Measurements from ENCODE around the gene B3GNT7.

- no peak for TF ChIP-seq CEBPB (IDR thresholded peaks at IDR 0.05)
- no peak for TF ChIP-seq EGR1 (IDR thresholded peaks at IDR 0.05)
- TF ChIP-seq TCF12 (IDR thresholded peaks at IDR 0.05; ENCODE audit: low read depth): no peak
- no peak for TF ChIP-seq YY1 (IDR thresholded peaks at IDR 0.05; ENCODE audit: low read depth)
- TF ChIP-seq TEAD4 (IDR thresholded peaks at IDR 0.05): no peak
- no peak for TF ChIP-seq USF1 (IDR thresholded peaks at IDR 0.05)
- TF ChIP-seq NFIC (IDR thresholded peaks at IDR 0.05): no peak
- no peak for TF ChIP-seq CREB1 (IDR thresholded peaks at IDR 0.05; ENCODE audit: low read depth)
- TF ChIP-seq FOXM1 (IDR thresholded peaks at IDR 0.05; ENCODE audit: borderline replicate concordance, low read depth): no peak
- no peak for TF ChIP-seq ZBTB7A (IDR thresholded peaks at IDR 0.05; ENCODE audit: low read depth)
- no peak for TF ChIP-seq TAF1 (IDR thresholded peaks at IDR 0.05; ENCODE audit: low read depth)
- no peak for TF ChIP-seq RAD21 (IDR thresholded peaks at IDR 0.05; ENCODE audit: low read depth)
These were observed 39.7 kb upstream of the B3GNT7 start for GRCh38 chr2:231355508-231356465.
